A549 (cell line): ENCODE measurements around the gene PGLYRP2. TPM values are rescaled to one million over a fixed set of nuclear protein-coding genes. Genes with fewer than 3 reads are reported as not detected.

ENCODE experiments used
- ATAC-seq, 2 experiments: fragments of 200-7000 bp in 1 of 2; fragments of >200 bp in 1 of 2; cut with Nextera tagmentation in 1 of 2; cut with Tn5 transposase in 1 of 2; 3 replicates each; pipeline versions ENCODE4 v1.8.0 to v1.9.1; 2018 to 2020; ENCODE audit warnings: mild to moderate bottlenecking in 1 of 2, moderate library complexity in 1 of 2
- CTCF ChIA-PET: fragments of 300-600 bp; sonication (Branson Sonifier 250); formaldehyde crosslinking; extraction: SDS; loops from one replicate; lab custom pipeline; 2021; ENCODE audit warnings: antibody characterized with exemption, inconsistent platforms; lab: Yijun Ruan, JAX
- POLR2A ChIA-PET: fragments of 350-600 bp; formaldehyde crosslinking; extraction: SDS; loops from one replicate; lab custom pipeline; 2021; ENCODE audit warnings: antibody characterized with exemption, inconsistent platforms; lab: Yijun Ruan, JAX
- DNase-seq, 2 experiments: peaks; one replicate each; pipeline versions ENCODE4 v3.0.0 to v3.0.0-alpha.2; 2011 to 2016; ENCODE audit warnings: low read depth in 1 of 2, low spot score in 1 of 2
- FAIRE-seq: peaks from 2 replicates; lab custom pipeline; 2011; peaks lifted over from hg19 to GRCh38; lab: Jason Lieb, UNC
- H3K27ac ChIP-seq, 2 experiments: fragments of >200 bp; sonication (Bioruptor Twin); formaldehyde crosslinking; 3 replicates each; pipeline ENCODE4 v1.5.1; 2016 to 2017
- H3K4me1 ChIP-seq: fragments of >200 bp; sonication (Bioruptor Twin); formaldehyde crosslinking; 3 replicates; pipeline ENCODE4 v1.6.1; 2016
- H3K4me2 ChIP-seq: fragments of >200 bp; sonication (Bioruptor Twin); formaldehyde crosslinking; 3 replicates; pipeline ENCODE4 v1.6.1; 2016
- H3K4me3 ChIP-seq: fragments of >200 bp; sonication (Bioruptor Twin); formaldehyde crosslinking; 3 replicates; pipeline ENCODE4 v1.5.1; 2016
- H3K9me3 ChIP-seq: fragments of >200 bp; sonication (Bioruptor Twin); formaldehyde crosslinking; 3 replicates; pipeline ENCODE4 v1.6.1; 2016
- CBX2 ChIP-seq: fragments of 200-600 bp; sonication (generic); IDR thresholded peaks from 2 replicates; pipeline ENCODE4 v1.6.1; 2016; ENCODE audit warnings: low read depth, mild to moderate bottlenecking, borderline replicate concordance
- CBX8 ChIP-seq: fragments of 200-600 bp; sonication (generic); IDR thresholded peaks from 2 replicates; pipeline ENCODE4 v1.6.1; 2016
- CEBPB ChIP-seq, 2 experiments: fragments of >200 bp in 1 of 2; sonication (Bioruptor Twin) in 1 of 2; formaldehyde crosslinking in 1 of 2; IDR thresholded peaks; 2 replicates each; pipeline ENCODE4 v1.6.1; 2012 to 2016
- CHD2 ChIP-seq: fragments of 150-350 bp; IDR thresholded peaks from 2 replicates; pipeline ENCODE4 v1.6.1; 2014; ENCODE audit warnings: low read length; ENCODE audit not compliant: partially characterized antibody
- EHF ChIP-seq: fragments of 250-450 bp; sonication (Bioruptor Pico); IDR thresholded peaks from 2 replicates; pipeline ENCODE4 v1.5.0; 2020; ENCODE audit warnings: mild to moderate bottlenecking
- EHMT2 ChIP-seq: fragments of 200-600 bp; sonication (generic); IDR thresholded peaks from 2 replicates; pipeline ENCODE4 v1.6.1; 2016; ENCODE audit warnings: antibody characterized with exemption, low read depth, mild to moderate bottlenecking, moderate library complexity
- ESRRA ChIP-seq: fragments of 150-350 bp; IDR thresholded peaks from 2 replicates; pipeline ENCODE4 v1.6.1; 2014; ENCODE audit warnings: mild to moderate bottlenecking, low read length, borderline replicate concordance
- FOXS1 ChIP-seq: fragments of 250-450 bp; sonication (Bioruptor Pico); IDR thresholded peaks from 2 replicates; pipeline ENCODE4 v1.5.0; 2020; ENCODE audit warnings: mild to moderate bottlenecking, moderate library complexity
- HDAC2 ChIP-seq: fragments of 200-600 bp; sonication (generic); IDR thresholded peaks from 2 replicates; pipeline ENCODE4 v1.6.1; 2016
- HES2 ChIP-seq: fragments of >200 bp; sonication (Bioruptor Twin); formaldehyde crosslinking; IDR thresholded peaks from 2 replicates; pipeline ENCODE4 v1.6.1; 2016
- JUN ChIP-seq, 2 experiments: fragments of >200 bp; sonication (Bioruptor Twin); formaldehyde crosslinking; IDR thresholded peaks; 2 replicates in 1 of 2; 3 replicates in 1 of 2; pipeline ENCODE4 v1.6.1; 2016 to 2017
- KDM5A ChIP-seq: fragments of 200-600 bp; sonication (generic); IDR thresholded peaks from 2 replicates; pipeline ENCODE4 v1.6.1; 2016; ENCODE audit warnings: antibody characterized with exemption, mild to moderate bottlenecking
- MAFK ChIP-seq: fragments of 450-650 bp; IDR thresholded peaks from 2 replicates; pipeline ENCODE4 v1.6.1; 2014; ENCODE audit not compliant: partially characterized antibody
- MAX ChIP-seq: IDR thresholded peaks from 2 replicates; pipeline ENCODE4 v1.6.1; 2012
- MAZ ChIP-seq: fragments of 150-350 bp; IDR thresholded peaks from 2 replicates; pipeline ENCODE4 v1.6.1; 2014; ENCODE audit warnings: antibody characterized with exemption, low read depth, low read length, borderline replicate concordance
- NPAS2 ChIP-seq: fragments of 250-450 bp; sonication (Bioruptor Pico); IDR thresholded peaks from 2 replicates; pipeline ENCODE4 v1.8.0; 2022; ENCODE audit warnings: mild to moderate bottlenecking, moderate library complexity, borderline replicate concordance
- PHF8 ChIP-seq: fragments of 200-600 bp; sonication (generic); IDR thresholded peaks from 2 replicates; pipeline ENCODE4 v1.6.1; 2016; ENCODE audit warnings: low read depth, mild to moderate bottlenecking, antibody characterized with exemption, moderate library complexity, borderline replicate concordance
- POLR2AphosphoS2 ChIP-seq: conservative IDR thresholded peaks from 2 replicates; pipeline ENCODE4 v1.6.1; 2012; ENCODE audit warnings: low read length, improper control_type of control experiment, inconsistent platforms
- RAD21 ChIP-seq, 2 experiments: fragments of >200 bp in 1 of 2; sonication (Bioruptor Twin) in 1 of 2; formaldehyde crosslinking in 1 of 2; IDR thresholded peaks in 1 of 2; conservative IDR thresholded peaks in 1 of 2; 2 replicates in 1 of 2; 3 replicates in 1 of 2; pipeline ENCODE4 v1.6.1; 2012 to 2018; ENCODE audit warnings: inconsistent platforms in 1 of 2
- RCOR1 ChIP-seq: fragments of 150-350 bp; IDR thresholded peaks from 2 replicates; pipeline ENCODE4 v1.6.1; 2014; ENCODE audit warnings: antibody characterized with exemption, low read length, low read depth
- SREBF2 ChIP-seq: fragments of 450-650 bp; IDR thresholded peaks from 2 replicates; pipeline ENCODE4 v1.6.1; 2014; ENCODE audit warnings: mild to moderate bottlenecking, moderate library complexity
- WGBS: methylation state at CpG from one replicate; pipeline ENCODE4 v1.1.6; 2017; ENCODE audit errors: missing lambda C conversion rate; 5-methylcytosine and 5-hydroxymethylcytosine counted together
- polyA plus RNA-seq, 4 experiments: library from polyadenylated mRNA; depleted of rRNA in 3 of 4; stranded (reverse); fragments of >200 nt; fragmentation: RNase III in 1 of 4; extraction: RNeasy Plus Mini Kit Qiagen cat#74134 plus additional on column Dnase treatment in 1 of 4; gene quantifications; 2 replicates in 3 of 4; 3 replicates in 1 of 4; pipeline ENCODE4 v1.2.3, GENCODE V29; 2011 to 2017
- TF ChIP-seq, protein P1 (sequence below): fragments of >200 bp; sonication (Bioruptor Twin); formaldehyde crosslinking; IDR thresholded peaks from 3 replicates; pipeline ENCODE4 v1.5.1; 2016
- TF ChIP-seq, protein P2 (sequence below): fragments of 250-450 bp; sonication (Bioruptor Pico); IDR thresholded peaks from 2 replicates; pipeline ENCODE4 v1.5.0; 2021; ENCODE audit warnings: mild to moderate bottlenecking, moderate library complexity, borderline replicate concordance

PGLYRP2 gene
- polyA plus RNA-seq, 2 of the 4 experiments (the other 2 are of a cell fraction): not detected

DNA sequence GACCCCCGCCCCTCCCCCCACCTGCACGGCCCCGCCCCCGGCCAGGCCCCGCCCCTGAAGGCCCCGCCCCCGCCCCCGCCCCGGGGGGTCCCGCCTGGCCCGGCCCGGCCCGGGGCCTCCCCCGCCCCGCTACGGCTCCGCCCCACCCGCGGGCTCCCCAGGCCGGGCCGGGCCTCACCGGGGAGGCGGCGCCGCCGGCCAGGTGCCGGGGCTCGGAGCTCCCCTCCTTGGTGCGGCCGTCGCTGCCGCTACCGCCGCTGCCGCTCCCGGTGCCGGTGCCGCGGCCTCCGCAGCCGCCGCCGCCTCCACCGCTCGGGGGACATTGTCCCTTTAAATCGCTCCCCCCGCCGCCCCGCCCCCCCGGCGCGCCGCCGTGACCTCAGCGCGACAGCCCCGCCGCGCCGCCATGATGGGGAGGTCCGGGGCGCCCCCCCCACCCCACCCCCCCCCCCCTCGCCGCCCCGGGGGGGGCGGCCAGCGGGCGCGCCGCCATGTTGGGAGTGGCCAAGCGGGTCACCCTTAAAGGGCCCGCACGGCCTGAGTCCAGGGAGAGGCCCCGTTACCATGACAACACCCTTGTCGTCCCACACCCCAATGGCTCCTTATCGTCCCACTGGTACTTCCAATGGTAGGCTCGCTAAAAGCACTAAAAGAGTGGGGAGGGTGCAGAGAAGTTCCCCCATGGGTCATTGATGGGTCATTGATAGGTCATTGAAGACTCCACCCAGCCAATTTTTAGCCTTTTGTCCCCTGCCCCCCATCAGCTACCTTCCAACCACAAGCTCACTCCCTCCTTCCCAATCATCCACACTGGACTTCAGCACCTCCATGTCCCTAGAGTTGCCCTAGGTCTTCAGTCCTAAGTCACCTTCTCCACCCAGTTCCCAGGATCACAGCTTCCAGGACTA lies 29.4 kb downstream of the PGLYRP2 start, which contains the start of gene WIZ (continued):
- no peak for TF ChIP-seq HES2
- TF ChIP-seq MAX: 0 out of 2 replicates have a peak, but pooled peaks have one; percentile 16

DNA sequence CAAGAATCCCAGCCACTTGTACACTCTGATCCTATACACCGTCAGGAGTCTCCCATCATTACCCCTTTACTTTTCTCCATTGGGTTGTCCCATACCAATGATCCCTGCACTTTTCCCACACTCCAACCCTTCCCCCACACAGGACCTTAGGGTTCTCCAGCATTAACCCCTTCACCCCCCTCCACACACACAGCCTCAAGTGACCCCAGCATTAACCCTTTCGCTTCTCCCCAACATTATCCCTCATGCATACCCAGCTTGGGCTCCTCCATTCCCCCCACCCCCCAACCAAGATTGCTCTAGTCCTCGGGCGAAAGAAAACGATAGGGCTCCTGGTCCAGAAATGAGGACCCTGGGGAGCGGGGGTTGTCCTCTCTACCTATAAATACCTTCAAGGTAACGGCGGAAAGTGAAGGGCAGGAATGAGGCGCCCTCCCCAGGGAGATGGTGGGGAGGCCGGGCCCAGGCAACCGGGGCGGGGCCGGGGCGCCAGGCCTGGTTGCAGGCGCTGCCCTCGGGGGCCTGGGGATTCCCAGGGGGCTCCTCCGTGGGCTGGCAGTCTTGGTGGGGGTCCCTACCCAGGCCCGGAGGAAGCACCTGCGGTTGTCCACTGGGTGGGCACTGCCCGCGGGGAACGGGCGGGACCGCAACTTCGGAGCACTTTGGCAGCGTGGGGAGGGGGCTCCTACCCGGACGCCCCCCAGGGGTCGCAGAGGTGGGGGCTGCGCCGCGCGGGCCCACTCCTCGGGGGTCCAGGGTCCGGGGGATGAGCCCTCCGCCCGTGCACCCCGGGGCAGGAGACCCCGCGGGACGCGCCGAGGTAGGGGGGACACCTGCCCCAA lies 30.3 kb downstream of the PGLYRP2 start:
- 30% methylated on average over 6 of the region's 43 CpGs for WGBS
- CTCF ChIA-PET: interaction anchor here (1.0 kb wide), 1 partner anchor 107 kb away, joined by 5 read pairs; no protein-coding TSS in a partner anchor
- peak overlapping the region; percentile 86 for H3K4me3 ChIP-seq
- no peak for TF ChIP-seq HDAC2
- TF ChIP-seq KDM5A: no peak
- TF ChIP-seq PHF8: no peak
- TF ChIP-seq NPAS2 (CRISPR knock-in tag): no peak
- TF ChIP-seq MAX: no peak
- no peak for TF ChIP-seq RCOR1
- no peak for TF ChIP-seq FOXS1 (CRISPR knock-in tag)
- TF ChIP-seq POLR2AphosphoS2: no peak
- TF ChIP-seq CBX2: no peak
- TF ChIP-seq, all 56 proteins: peak for 0
- H3K4me1 ChIP-seq: 0 out of 3 replicates have a peak, but pooled peaks cover 8% of the 10 kb centered on the region
- POLR2A ChIA-PET: no interaction called here
- no peaks in the 10 kb centered on the region for H3K9me3 ChIP-seq
- no peak for FAIRE-seq
- DNase-seq: peak; percentile 15 to 52
- peak overlapping the region; percentile 97 for H3K27ac ChIP-seq
- peak overlapping the region; percentile 98 for H3K4me2 ChIP-seq
- ATAC-seq: peak in 1 of 2 experiments; percentile 51; a peak in 2 of 6 replicates

- H3K4me3 ChIP-seq: no peak overlapping the region
- H3K4me2 ChIP-seq: peak overlapping the region; percentile 98; the same call in 2 of the 3 replicates
- WGBS: 55% methylated on average over 10 of the region's 17 CpGs
- no peaks in the 10 kb centered on the region for H3K9me3 ChIP-seq
- CTCF ChIA-PET: interaction anchor here (1.0 kb wide), 1 partner anchor 107 kb away, joined by 5 read pairs; no protein-coding TSS in a partner anchor
- H3K27ac ChIP-seq: no peak overlapping the region; a peak in 1 of 6 replicates
- FAIRE-seq: no peak
- no peak for DNase-seq
- 0 out of 3 replicates have a peak, but pooled peaks cover 8% of the 10 kb centered on the region for H3K4me1 ChIP-seq
- no peak for TF ChIP-seq CBX2
- TF ChIP-seq, protein P1, sequence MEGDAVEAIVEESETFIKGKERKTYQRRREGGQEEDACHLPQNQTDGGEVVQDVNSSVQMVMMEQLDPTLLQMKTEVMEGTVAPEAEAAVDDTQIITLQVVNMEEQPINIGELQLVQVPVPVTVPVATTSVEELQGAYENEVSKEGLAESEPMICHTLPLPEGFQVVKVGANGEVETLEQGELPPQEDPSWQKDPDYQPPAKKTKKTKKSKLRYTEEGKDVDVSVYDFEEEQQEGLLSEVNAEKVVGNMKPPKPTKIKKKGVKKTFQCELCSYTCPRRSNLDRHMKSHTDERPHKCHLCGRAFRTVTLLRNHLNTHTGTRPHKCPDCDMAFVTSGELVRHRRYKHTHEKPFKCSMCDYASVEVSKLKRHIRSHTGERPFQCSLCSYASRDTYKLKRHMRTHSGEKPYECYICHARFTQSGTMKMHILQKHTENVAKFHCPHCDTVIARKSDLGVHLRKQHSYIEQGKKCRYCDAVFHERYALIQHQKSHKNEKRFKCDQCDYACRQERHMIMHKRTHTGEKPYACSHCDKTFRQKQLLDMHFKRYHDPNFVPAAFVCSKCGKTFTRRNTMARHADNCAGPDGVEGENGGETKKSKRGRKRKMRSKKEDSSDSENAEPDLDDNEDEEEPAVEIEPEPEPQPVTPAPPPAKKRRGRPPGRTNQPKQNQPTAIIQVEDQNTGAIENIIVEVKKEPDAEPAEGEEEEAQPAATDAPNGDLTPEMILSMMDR: no peak
- TF ChIP-seq, protein P2, sequence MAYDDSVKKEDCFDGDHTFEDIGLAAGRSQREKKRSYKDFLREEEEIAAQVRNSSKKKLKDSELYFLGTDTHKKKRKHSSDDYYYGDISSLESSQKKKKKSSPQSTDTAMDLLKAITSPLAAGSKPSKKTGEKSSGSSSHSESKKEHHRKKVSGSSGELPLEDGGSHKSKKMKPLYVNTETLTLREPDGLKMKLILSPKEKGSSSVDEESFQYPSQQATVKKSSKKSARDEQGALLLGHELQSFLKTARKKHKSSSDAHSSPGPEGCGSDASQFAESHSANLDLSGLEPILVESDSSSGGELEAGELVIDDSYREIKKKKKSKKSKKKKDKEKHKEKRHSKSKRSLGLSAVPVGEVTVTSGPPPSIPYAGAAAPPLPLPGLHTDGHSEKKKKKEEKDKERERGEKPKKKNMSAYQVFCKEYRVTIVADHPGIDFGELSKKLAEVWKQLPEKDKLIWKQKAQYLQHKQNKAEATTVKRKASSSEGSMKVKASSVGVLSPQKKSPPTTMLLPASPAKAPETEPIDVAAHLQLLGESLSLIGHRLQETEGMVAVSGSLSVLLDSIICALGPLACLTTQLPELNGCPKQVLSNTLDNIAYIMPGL (CRISPR knock-in tag): no peak
- no peak for TF ChIP-seq RCOR1
- TF ChIP-seq CHD2: no peak
- no peak for TF ChIP-seq MAZ
- no peak for TF ChIP-seq EHMT2
- TF ChIP-seq ESRRA: no peak
- TF ChIP-seq CBX8: no peak
- TF ChIP-seq HES2: no peak
- TF ChIP-seq RAD21 (conservative IDR thresholded peaks at IDR 0.05 in 1 of 2, IDR thresholded peaks at IDR 0.05 in 1 of 2): no peak
- no peak for TF ChIP-seq CEBPB (IDR thresholded peaks at IDR 0.05)
- TF ChIP-seq JUN (IDR thresholded peaks at IDR 0.05): no peak
- no peak for TF ChIP-seq EHF (CRISPR knock-in tag)
- TF ChIP-seq SREBF2: no peak
- TF ChIP-seq MAFK: no peak
- TF ChIP-seq, all 56 proteins: peak for 0
- no peak for ATAC-seq
- POLR2A ChIA-PET: no interaction called here
Measured at GRCh38 chr19:15448044-15448777, 31.1 kb downstream of the PGLYRP2 start.
